LNCAP (cell line): ENCODE results near the gene NCSTN.

Source experiments
- TF ChIP-seq, protein P1 (sequence below): fragments of 450-650 bp; IDR thresholded peaks from 2 replicates; pipeline ENCODE4 v1.5.1; 2017; ENCODE audit warnings: mild to moderate bottlenecking

Gene NCSTN

DNA sequence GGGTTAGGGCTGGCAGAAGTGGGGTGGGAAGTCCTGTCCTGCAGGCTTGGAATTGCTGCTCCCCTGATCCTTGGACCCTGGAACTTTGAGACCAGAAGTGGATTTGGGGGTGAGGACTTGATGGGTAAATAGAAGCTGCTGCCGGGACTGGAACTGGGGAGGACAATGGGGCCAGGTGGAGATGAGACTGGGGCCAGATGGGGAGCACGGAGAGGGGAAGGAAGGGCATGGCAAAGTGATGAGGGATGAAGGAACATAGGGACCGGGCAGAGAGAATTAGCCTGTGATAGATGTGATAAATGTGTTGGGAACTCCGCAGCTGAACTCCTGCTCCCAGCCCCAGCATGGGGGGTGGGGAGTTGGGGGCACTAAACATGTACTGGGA lies 24.3 kb downstream of the NCSTN start:
- TF ChIP-seq, protein P1, sequence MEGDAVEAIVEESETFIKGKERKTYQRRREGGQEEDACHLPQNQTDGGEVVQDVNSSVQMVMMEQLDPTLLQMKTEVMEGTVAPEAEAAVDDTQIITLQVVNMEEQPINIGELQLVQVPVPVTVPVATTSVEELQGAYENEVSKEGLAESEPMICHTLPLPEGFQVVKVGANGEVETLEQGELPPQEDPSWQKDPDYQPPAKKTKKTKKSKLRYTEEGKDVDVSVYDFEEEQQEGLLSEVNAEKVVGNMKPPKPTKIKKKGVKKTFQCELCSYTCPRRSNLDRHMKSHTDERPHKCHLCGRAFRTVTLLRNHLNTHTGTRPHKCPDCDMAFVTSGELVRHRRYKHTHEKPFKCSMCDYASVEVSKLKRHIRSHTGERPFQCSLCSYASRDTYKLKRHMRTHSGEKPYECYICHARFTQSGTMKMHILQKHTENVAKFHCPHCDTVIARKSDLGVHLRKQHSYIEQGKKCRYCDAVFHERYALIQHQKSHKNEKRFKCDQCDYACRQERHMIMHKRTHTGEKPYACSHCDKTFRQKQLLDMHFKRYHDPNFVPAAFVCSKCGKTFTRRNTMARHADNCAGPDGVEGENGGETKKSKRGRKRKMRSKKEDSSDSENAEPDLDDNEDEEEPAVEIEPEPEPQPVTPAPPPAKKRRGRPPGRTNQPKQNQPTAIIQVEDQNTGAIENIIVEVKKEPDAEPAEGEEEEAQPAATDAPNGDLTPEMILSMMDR = no peak

DNA sequence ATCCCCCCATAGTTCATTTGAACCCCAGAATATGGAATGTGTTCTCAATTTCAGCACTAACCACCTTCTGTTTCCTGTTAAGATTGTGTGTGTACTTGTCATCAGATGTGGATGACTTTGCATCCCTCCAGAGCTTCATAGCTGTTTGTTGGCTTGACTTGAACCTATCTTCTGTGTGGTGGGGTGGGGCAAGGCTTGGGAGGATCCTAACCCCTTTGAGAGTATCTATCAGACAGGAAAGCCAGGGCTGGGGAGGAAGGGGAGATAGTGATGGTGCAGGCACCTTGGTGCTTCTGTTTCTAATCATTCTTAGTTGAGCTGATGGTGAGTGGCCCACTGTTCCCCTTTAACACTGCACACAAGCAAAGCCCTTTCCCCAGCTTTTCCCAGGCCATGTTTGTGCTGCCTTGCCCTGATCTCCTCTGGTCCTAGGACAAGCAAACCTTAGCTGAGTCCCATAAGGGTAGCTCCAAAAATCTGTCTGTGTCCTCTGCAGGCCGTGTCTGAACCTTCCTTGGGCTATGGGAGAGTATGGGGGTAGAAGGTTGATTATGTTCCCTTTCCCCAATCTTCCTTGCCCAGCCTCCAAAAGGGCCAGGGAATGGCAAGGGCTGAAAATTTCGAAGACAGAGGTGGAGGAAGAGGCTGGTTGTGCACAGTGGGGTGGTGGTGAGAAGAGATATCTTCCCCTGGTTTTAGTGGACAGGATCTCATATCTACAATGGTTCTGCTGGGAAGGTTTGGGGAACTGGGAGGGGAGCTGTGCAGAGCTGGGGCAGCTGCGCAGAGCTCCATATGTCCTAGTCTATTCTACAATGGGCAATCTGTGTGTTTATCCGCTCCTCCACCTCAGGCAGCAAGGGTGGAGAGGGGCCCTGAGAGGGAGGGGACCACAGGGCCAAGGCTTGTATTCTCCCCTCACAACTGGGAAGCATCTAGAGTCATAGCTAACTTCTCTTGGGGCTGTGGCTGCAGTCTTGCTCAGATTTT lies 25.0 kb downstream of the NCSTN start:
- TF ChIP-seq, protein P1 = no peak

DNA sequence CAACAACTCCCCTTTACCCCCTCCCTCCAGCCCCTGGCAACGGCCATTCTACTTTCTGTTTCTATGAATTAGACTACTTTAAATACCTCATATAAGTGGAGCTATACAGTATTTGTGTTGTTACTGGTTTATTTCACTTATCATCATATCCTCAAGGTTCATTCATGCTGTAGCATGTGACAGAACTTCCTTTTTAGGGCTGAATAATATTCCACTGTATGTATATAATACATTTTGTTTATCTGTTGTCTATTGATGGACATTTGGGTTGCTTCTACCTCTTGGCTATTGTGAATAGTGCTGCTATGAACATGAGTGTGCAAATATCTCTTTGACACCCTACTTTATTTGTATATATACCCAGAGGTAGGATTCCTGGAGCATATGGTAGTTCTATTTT lies 25.9 kb downstream of the NCSTN start:
- TF ChIP-seq, protein P1 = no peak

DNA sequence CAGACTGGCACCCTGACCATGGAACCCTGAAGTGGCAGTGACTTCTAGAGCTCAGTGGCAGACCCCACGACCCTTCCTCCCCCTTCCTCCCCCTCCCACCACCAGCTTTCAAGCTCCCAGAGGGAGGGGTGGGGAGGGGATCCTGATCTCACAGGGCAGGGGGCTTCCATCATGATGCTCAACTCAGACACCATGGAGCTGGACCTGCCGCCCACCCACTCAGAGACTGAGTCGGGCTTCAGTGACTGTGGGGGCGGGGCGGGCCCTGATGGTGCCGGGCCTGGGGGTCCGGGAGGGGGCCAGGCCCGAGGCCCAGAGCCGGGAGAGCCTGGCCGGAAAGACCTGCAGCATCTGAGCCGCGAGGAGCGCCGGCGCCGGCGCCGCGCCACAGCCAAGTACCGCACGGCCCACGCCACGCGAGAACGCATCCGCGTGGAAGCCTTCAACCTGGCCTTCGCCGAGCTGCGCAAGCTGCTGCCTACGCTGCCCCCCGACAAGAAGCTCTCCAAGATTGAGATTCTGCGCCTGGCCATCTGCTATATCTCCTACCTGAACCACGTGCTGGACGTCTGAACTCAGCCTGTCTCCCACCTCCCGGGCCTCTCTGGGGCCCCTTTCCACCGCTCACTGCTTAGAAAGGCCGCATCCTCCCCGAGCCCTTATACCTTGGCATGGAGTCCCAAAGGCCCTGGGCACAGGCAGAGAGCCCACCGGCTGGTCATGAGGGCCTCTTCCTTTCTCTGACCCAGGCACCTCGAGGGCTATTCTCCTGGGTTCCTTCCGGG lies 27.6 kb downstream of the NCSTN start:
- TF ChIP-seq, protein P1 = no peak

DNA sequence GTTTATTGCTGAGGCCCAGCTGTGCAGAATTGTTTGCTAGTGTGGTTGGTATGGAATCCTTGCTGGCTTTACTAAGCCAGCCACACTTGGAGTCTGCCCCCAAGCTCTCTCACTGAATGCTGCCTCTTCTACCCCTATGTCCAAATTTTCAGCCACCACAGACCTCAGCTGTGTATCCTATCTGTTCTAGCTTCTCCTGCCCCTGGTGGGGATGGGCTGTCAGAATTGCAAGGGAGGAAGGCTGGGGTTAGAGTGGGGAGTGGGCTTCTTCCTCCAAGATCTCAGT lies 28.1 kb downstream of the NCSTN start:
- TF ChIP-seq, protein P1 = no peak

DNA sequence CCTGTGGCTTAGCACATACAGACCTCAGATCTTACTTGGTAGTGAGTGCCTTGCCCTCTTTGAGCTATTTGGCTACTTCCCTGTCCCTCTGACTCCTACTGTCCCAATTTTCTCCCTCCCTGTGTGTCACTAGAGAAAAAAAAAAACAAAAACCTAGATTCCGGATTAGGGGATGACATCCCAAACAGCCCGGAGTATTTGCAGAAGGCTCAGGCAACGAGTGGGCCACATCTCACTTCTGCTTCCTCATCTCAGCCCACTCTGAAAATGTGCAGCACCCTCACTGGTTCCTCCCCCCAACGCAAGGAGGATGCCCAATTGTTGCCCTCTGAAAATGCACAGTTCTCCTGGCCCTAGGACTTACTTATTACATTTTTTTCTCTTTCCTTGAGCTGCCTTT lies 28.6 kb downstream of the NCSTN start:
- TF ChIP-seq, protein P1 = no peak

DNA sequence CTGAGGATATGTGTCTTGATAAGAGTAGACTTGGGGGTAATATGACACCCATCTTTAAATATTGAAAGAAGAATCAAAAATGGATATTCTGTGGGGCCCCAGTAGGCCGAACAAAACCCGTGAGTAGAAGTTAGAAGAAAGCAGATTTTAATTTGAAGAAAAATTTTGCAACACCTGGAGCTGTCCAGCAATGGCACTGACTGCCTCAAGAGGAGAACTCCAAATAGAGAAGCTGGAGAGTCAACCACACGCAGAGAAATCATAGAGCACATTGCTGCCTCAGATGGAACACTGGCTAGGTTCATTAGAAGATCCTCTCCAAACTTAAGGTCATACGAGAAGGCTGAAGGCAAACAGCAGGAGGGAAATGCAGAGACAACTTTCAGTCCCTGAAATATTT lies 30.5 kb downstream of the NCSTN start:
- TF ChIP-seq, protein P1 = no peak
